HG02870 (cell line): ENCODE data around the gene COL6A2.

ENCODE experiments used
- ATAC-seq: cut with Tn5 transposase; IDR thresholded peaks from one replicate; pipeline ENCODE4 v1.9.1; 2021; ENCODE audit warnings: mild to moderate bottlenecking, moderate library complexity; ENCODE audit not compliant: unreplicated experiment

COL6A2 gene

DNA sequence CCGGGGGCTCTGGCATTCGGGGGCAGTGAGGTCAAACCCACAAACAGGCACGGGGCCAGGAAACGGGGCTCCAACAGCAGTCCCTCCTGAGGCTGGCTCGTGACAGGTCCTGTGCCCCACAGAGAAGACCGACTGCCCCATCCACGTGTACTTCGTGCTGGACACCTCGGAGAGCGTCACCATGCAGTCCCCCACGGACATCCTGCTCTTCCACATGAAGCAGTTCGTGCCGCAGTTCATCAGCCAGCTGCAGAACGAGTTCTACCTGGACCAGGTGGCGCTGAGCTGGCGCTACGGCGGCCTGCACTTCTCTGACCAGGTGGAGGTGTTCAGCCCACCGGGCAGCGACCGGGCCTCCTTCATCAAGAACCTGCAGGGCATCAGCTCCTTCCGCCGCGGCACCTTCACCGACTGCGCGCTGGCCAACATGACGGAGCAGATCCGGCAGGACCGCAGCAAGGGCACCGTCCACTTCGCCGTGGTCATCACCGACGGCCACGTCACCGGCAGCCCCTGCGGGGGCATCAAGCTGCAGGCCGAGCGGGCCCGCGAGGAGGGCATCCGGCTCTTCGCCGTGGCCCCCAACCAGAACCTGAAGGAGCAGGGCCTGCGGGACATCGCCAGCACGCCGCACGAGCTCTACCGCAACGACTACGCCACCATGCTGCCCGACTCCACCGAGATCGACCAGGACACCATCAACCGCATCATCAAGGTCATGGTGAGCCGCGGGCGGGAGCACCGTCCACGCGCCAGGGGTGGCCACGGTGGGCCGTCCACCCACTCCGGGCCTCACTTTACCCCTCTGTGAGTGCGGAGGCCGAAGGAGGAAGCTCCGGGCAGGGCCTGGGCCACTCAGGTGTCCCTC lies 14.2 kb downstream of the COL6A2 start:
- no peak for ATAC-seq

DNA sequence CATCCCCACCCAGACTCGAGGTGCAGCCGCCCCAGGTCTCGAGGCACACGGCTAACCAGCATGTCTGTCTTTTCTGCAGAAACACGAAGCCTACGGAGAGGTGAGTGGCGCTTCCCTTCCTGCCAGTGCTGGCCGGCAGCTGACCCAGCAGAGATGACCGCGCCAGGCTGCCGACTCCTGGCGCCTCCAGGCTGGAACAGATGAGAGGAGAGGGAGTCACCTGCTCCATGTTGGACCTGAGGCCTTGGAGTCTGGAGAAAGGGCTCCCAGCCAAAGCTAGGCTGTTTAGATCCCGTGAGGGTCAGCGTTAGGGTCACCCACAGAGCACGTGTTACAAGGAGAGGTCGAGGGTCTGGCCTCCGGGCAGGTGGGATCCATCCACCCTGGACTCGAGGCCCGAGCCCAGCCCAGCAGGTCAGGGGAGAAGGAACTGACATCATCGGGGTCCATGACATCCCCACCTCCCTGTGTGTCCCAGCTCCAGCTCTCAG lies 14.9 kb downstream of the COL6A2 start:
- no peak for ATAC-seq

DNA sequence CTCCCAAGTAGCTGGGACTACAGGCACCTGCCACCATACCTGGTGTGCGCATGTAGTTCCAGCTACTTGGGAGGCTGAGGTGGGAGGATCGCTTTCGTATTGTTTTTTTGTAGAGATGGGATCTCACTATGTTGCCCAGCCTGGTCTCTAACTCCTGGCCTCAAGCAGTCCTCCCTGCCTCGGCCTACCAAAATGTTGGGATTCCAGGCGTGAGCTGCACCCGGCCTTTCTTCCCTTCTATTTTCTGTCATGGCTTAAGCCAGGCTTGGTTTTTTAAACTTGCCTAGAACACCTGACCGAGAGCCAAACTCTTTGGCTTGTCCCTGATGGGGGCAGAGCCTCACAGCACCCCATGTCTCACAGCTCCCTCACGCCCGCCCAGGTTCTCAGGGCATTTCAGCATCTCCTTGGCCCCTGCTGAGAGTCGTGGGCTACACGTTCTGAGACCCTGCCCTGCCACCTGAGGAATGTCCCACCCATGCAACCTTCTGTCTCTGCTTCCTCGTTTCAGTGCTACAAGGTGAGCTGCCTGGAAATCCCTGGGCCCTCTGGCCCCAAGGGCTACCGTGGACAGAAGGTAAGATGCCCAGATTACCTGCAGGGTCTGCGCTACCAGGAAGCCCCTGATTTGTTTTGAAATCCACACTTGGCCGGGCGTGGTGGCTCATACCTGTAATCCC lies 15.7 kb downstream of the COL6A2 start:
- ATAC-seq, result no peak

DNA sequence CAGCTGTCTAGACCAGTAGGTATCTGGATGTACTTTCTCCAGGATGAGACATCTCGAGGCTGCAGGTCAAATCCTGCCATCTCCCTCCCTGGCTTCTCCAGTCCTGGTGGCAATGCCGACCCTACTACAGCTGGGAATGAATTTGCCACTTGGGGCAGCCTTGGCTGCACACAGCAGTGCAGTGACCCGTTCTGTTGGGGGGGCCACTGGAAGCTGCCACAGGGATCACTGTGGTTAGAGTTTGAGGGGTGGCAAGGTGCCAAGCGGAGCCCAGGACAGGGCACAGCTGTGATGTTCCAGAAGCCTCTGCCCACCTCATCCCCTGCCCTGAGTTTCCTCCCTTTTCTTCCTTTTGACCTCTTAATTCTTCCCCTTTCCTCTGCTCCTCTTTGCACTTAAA lies 17.1 kb downstream of the COL6A2 start:
- ATAC-seq, result no peak

GRCh38 chr21:46115441-46116188 lies 17.7 kb downstream of the COL6A2 start:
- no peak for ATAC-seq

GRCh38 chr21:46116189-46116775 lies 18.4 kb downstream of the COL6A2 start:
- ATAC-seq, result no peak

- ATAC-seq, result no peak
These were observed 19.1 kb downstream of the COL6A2 start for GRCh38 chr21:46116776-46117585.

GRCh38 chr21:46117586-46118315 lies 19.8 kb downstream of the COL6A2 start:
- ATAC-seq, result no peak

DNA sequence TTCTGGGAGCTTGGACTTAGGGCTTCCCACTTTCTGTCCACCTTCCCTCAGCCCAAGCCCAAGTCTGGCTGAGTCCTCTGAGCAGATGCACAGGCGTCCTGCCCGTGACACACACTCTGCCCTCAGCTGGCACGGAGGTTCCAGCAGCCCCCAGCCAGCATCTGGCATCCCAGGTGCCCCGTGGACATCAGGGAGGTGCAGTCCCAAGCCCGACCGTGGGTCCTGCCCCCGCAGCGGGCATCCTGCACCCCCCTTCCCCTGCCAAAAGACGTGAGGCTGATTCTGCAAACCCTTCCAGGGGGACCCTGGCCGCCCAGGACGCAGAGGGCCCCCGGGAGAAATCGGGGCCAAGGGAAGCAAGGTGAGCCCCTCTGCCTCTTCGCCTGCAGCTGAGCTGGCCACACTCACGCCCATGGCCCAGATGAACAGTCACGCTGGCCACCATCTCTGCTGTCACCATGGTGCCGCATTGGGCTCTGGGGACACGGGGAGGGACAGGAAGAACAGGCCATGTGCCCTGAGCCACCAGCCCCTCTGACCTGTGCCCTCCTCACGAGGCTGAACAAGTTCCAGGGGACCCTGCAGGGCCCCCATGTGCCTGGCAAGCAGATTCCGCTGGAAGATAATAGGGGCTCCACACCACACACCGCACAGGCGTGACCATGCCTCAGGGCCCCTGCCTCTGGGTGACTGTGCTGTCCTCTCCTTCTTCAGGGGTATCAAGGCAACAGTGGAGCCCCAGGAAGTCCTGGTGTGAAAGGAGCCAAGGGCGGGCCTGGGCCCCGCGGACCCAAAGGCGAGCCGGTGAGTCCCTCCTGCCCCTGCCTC lies 20.6 kb downstream of the COL6A2 start:
- no peak for ATAC-seq

DNA sequence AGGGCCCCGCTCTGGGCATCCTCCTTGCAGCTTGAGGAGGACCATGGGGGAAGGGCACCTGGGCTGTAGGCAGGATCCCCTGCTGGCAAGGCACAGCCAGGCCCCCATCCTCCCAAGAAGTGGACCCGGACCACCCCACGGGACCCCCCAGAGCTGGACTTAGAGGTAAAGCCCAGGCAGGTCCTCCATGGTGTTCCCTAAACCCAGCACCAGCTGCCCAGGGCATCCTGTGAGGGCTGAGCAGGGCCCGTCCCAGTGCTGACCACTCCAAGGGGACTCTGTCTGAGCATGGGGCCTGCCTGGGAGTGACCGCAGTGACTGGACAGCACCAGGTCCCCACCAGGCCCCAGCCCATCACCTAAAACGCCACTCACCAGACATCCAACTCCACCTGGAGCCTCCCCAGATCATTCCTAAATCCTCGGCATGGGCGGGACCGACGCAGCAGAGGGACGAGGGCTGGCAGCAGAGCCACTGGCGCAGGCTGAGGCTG lies 21.3 kb downstream of the COL6A2 start:
- ATAC-seq, result no peak

DNA sequence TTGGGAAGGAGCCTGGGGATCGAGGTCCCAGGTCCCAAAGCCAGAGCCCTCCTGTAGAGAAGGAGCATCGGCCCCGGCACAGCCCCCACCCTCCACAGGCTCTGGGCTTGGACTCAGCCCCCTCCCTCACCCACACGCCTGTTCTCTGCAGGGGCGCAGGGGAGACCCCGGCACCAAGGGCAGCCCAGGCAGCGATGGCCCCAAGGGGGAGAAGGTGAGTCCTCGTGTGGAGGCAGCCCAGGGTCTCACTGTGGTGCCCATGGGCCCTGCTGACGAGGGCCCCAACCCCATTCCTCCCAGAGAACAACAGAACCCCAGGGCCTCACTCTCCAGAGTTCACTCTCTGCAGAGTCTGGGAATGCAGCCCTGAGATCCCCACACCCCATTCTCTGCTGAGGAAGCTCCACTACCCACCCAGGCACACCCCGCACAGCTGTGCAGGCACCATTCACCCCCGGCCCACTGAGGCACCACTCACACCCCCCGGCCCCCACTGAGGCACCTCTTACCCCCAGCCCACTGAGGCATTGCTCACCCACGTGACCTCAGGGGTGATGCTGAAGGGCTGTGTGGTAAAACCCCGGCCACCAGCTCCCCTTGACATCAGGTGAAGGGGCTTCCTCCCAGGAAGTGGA lies 21.8 kb downstream of the COL6A2 start:
- no peak for ATAC-seq

- ATAC-seq, result no peak
These were observed 22.7 kb downstream of the COL6A2 start for GRCh38 chr21:46120301-46121285.

DNA sequence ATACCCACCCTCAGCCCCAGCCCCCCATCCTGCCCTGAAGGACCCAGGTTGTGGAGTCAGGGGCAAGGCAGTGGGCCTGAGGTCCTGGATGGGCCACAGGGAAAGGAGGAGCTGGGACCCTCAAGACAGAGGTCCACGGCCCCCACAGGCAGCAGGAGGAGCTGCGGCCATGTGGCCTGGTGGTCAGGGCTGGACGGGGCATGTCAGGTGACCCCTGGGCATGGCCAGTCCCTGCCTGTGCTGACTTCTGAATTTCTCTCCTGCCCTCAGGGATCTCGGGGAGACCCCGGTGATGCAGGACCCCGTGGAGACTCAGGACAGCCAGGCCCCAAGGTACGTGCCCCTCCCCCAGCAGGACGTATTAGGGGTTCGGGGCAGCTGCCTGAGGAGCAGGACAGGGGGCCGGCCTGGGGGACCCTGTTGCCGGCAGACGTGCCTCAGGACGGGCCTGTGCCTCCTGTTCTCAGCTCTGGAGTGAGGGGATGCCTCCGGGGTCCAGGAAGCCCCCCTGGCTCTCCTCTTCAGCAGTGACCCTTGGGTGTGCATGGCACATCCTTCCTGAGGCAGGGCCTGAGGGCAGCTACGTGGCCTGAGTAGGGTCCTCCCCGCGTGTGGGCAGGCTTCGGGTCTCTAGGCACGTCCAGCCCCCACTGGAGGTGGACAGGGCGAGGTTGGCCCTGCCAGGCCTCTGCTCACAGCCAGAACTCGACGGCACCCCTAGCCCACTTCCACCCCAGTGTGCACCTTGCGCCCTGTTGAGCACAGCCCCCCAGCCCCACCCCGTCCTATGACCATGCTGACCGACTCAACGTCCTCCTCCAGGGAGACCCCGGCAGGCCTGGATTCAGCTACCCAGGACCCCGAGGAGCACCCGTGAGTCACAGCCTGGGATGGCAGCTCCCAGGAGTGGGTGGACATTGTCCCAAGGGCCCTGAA lies 23.6 kb downstream of the COL6A2 start:
- ATAC-seq, result no peak

DNA sequence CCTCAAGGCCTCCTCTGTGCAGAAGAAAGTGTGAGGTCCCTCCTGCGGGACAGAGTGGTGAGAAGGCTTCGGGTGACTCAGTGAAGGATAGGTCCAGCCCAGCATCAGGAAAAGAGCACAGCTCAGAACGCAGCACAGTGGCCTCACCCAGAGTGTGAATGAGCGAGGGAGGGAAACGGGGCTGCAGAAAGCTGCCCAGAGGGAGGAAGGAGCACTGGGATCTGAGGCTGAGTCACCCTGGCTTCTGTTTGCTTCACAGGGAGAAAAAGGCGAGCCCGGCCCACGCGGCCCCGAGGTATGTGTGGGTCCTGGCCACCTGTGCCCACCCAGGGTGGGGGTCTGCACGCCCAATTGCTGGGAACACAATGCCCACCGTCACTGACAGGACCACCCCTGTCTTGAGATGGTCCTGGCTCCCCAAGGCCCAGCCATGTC lies 24.3 kb downstream of the COL6A2 start:
- ATAC-seq, result no peak

GRCh38 chr21:46122758-46123683 lies 25.1 kb downstream of the COL6A2 start:
- ATAC-seq, result no peak
